ES-I3 (cell line): ENCODE measurements around the gene CYP27B1.
"Not testable (repeated sequence)": the region's sequence is repeated elsewhere in the genome, so short reads cannot be mapped to it uniquely, and the experiment has no call there.

ENCODE experiments used
- H3K36me3 ChIP-seq: 2 replicates; pipeline ENCODE4 v1.6.1; 2013; ENCODE audit warnings: mild to moderate bottlenecking, low read length, control low read depth, moderate library complexity; ENCODE audit not compliant: insufficient read depth
- H3K4me1 ChIP-seq: 2 replicates; pipeline ENCODE4 v1.6.1; 2013; ENCODE audit warnings: mild to moderate bottlenecking, control low read depth, low read length; ENCODE audit not compliant: insufficient read depth
- H3K9ac ChIP-seq: 2 replicates; pipeline ENCODE4 v1.6.1; 2013; ENCODE audit warnings: low read depth, mild to moderate bottlenecking, low read length, moderate library complexity
- H3K9me3 ChIP-seq: 2 replicates; pipeline ENCODE4 v1.6.1; 2013; ENCODE audit warnings: mild to moderate bottlenecking, low read length, moderate library complexity; ENCODE audit not compliant: control insufficient read depth, insufficient read depth

CYP27B1 gene

DNA sequence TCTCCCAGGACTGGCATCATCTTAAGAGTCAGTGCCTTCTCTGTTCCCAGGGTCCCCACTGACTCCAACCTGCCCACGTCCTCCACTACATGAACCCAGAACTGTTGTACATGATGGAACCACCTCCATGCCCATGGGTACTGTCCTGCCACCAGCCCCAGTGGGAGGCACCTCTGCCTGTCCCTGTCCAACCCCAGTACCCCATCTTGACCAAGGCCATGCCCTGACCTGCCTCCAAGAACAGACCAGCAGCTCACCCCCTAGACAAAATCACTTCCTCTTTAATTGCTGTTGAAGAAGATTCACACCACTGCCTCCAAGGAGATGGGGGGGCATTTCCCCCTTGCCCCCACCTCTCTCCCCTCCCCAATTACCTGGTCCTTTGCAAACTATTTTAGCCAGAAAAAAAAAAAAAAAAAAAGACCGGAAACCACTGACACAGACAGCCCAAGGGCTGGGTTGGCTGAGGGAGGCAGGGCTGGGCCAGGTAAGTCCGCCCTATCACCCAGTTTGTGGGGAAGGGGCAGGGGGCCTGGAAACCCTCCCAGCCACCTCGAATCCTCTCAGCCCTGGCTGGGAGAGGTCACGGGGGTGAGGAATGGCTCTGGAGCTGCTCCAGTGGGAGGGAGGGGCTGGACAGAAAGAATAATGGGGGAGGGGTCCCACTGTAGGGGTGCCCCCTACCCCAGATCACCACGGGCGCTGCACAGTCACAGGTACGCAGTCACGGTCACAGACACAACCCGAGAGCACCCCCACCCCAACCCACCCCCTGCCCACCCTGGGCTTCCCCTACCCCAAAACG is 41.7 kb downstream of the CYP27B1 start:
- no peaks in the 10 kb centered on the region for H3K9me3 ChIP-seq
- no peaks in the 10 kb centered on the region for H3K36me3 ChIP-seq
- peak overlapping the region; percentile 23; the same call in 1 of the 2 replicates for H3K9ac ChIP-seq
- H3K4me1 ChIP-seq = peaks cover 4% of the 10 kb centered on the region; the same call in 1 of the 2 replicates

- H3K36me3 ChIP-seq = no peaks in the 10 kb centered on the region
- no peak overlapping the region for H3K9ac ChIP-seq
- H3K9me3 ChIP-seq = no peaks in the 10 kb centered on the region
- H3K4me1 ChIP-seq = peaks cover 4% of the 10 kb centered on the region; the same call in 1 of the 2 replicates
Measured at GRCh38 chr12:57724003-57724935, 42.6 kb downstream of the CYP27B1 start.

DNA sequence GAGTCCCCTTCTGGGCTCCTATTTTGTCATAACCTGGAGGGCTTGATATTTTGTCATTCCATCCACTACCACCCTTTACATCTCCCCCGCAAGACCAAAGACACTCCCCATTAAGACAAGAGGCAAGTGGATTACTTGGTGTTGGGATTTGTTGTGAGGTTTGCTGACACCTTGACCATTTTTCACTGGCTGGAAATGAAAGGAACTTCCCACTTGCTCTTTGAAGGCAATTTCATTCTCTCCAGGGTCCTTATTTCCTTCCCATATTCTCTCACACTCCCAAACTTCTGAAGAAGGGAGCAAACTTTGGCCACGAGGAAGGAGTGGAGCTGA is 43.3 kb downstream of the CYP27B1 start:
- Histone ChIP-seq H3K9me3 (no peaks in the 10 kb centered on the region), H3K4me1 (peaks cover 4% of the 10 kb centered on the region; the same call in 1 of the 2 replicates), H3K36me3 (no peaks in the 10 kb centered on the region), H3K9ac (no peak overlapping the region)

DNA sequence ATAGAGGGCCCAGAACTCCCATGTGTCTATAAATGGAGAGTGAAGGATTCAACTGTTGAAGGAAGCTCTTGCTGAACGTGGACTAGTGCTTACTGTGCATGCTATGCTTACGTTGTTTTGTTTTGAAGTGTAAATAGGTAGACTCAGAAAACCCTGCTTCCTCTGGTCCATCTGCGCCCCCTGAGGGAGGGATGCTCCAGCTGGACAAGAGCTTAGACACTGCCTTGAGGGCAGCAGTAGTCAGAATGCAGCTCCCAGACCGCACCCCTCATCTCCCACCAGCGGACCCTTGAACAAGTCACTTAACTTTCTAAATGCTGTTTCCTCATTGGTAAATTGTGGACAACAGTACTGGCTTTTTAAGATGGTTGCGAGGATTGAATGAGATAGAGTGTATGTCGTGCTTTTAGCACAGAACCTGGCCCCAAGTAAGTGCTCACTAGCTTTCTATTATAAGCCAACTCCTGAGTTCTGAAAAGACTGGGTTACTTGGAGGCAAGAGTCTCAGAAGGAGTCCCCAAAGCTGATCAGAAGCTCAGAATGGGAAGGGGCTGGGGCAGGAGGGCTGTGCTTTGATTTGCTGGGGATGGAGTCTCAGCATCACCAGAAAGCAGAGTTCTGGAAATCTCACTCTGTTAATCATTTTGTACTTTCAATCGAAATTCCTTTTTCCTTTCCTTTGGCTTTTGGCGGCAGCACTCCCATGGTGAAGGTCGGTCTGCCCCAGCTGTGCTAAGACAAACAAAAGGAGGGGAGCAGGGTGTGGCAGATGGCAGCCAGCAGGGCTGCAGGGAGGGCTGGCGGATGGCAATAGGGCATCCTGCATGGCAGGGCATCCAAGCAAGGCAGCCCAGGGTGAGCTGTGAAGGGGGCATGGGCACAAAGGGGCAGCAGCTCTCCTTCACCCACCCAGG is 43.9 kb downstream of the CYP27B1 start:
- Histone ChIP-seq H3K9me3 (no peaks in the 10 kb centered on the region), H3K9ac (no peak overlapping the region), H3K4me1 (peaks cover 4% of the 10 kb centered on the region; the same call in 1 of the 2 replicates), H3K36me3 (no peaks in the 10 kb centered on the region)

GRCh38 chr12:57721846-57722608 is 44.9 kb downstream of the CYP27B1 start:
- not testable (repeated sequence) for H3K4me1 ChIP-seq, H3K36me3 ChIP-seq, H3K9ac ChIP-seq, H3K9me3 ChIP-seq

DNA sequence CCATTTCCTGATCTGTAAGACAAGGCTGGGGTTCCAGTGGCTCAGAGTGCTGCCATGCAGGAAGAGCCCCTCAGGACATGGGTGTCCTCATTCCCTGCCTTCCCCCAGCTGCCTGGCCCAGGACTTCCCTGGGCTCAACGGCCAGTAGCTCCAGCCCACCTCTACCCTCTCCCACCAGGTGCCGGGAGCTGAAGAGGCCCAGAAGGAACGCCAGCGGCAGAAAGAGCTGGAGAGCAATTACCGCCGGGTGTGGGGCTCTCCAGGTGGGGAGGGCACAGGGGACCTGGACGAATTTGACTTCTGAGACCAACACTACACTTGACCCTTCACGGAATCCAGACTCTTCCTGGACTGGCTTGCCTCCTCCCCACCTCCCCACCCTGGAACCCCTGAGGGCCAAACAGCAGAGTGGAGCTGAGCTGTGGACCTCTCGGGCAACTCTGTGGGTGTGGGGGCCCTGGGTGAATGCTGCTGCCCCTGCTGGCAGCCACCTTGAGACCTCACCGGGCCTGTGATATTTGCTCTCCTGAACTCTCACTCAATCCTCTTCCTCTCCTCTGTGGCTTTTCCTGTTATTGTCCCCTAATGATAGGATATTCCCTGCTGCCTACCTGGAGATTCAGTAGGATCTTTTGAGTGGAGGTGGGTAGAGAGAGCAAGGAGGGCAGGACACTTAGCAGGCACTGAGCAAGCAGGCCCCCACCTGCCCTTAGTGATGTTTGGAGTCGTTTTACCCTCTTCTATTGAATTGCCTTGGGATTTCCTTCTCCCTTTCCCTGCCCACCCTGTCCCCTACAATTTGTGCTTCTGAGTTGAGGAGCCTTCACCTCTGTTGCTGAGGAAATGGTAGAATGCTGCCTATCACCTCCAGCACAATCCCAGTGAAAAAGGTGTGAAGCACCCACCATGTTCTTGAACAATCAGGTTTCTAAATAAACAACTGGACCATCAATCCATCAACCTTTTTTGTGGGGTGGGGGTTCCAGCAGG is 46.0 kb downstream of the CYP27B1 start:
- no peaks in the 10 kb centered on the region for H3K9me3 ChIP-seq
- H3K36me3 ChIP-seq = peaks cover 4% of the 10 kb centered on the region; the same call in 1 of the 2 replicates
- peaks cover 4% of the 10 kb centered on the region; the same call in 1 of the 2 replicates for H3K4me1 ChIP-seq
- H3K9ac ChIP-seq = no peak overlapping the region

DNA sequence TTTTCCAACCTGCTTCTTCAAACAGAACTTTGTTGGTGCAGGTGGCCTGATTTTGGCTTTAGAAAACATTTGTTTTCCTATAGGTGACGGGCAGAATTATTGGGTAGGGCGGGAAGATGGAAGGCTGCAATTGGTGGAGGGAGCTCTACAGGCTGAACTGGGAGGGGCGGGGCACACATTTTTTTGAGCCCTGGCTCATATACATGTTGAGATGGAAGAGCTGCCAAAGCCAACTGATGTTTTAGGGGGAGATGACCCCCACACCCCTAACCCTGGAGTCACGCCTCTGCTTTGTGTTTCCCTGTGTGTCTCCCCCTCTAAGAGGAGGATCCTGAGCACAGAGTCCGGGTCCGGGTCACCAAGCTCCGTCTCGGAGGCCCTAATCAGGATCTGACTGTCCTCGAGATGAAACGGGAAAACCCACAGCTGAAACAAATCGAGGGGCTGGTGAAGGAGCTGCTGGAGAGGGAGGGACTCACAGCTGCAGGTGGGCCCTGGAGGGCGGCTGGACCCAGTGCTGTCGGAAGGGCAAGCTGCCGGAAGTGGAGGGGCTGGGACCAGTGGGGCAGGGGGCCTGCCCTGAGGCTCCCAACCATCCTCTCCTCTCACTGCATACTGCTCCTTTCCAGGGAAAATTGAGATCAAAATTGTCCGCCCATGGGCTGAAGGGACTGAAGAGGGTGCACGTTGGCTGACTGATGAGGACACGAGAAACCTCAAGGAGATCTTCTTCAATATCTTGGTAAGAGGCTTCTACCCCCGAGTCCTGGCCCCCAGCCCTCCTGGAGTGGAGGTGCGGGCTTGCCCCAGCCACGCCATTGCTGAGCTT is 46.9 kb downstream of the CYP27B1 start:
- Histone ChIP-seq H3K4me1 (peaks cover 4% of the 10 kb centered on the region; the same call in 1 of the 2 replicates), H3K9ac (no peak overlapping the region), H3K36me3 (peaks cover 4% of the 10 kb centered on the region; the same call in 1 of the 2 replicates), H3K9me3 (no peaks in the 10 kb centered on the region)

GRCh38 chr12:57718641-57719528 is 48.0 kb downstream of the CYP27B1 start:
- peaks cover 4% of the 10 kb centered on the region; the same call in 1 of the 2 replicates for H3K36me3 ChIP-seq
- H3K9me3 ChIP-seq = no peaks in the 10 kb centered on the region

DNA sequence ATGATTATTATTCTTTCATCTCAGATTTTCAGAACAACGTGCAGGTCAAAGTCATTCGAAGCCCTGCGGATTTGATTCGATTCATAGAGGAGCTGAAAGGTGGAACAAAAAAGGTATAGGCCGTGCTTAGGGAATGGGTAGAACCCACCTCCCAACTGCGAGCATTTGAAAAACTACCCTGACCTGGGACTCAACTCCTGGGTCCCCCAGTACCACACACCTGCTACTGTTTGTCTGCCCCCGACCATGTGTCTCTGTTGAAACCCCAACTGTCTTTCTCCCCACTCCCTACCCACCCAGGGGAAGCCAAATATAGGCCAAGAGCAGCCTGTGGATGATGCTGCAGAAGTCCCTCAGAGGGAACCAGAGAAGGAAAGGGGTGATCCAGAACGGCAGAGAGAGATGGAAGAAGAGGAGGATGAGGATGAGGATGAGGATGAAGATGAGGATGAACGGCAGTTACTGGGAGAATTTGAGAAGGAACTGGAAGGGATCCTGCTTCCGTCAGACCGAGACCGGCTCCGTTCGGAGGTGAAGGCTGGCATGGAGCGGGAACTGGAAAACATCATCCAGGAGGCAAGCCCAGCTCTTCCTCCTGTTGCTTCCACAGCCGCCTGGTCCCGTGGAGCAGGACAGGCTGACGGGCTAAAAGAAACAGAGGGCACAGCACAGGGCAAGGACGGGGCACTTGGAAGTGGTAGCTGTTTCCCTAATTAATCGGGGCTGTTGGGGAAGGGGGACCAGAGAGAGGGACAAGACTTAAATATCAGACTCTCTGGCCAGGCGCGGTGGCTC is 48.8 kb downstream of the CYP27B1 start:
- peaks cover 1% of the 10 kb centered on the region; the same call in 1 of the 2 replicates for H3K4me1 ChIP-seq
- peaks cover 4% of the 10 kb centered on the region; the same call in 1 of the 2 replicates for H3K36me3 ChIP-seq
- no peaks in the 10 kb centered on the region for H3K9me3 ChIP-seq
- H3K9ac ChIP-seq = no peak overlapping the region

More at GRCh38 chr12:57718641-57719528, 48.0 kb downstream of the CYP27B1 start:
- peaks cover 4% of the 10 kb centered on the region; the same call in 1 of the 2 replicates for H3K4me1 ChIP-seq
- H3K9ac ChIP-seq = no peak overlapping the region

- peaks cover 4% of the 10 kb centered on the region; the same call in 1 of the 2 replicates for H3K36me3 ChIP-seq
- H3K9me3 ChIP-seq = no peaks in the 10 kb centered on the region
- H3K4me1 ChIP-seq = no peaks in the 10 kb centered on the region
- no peak overlapping the region for H3K9ac ChIP-seq
Measured at GRCh38 chr12:57717131-57717530, 49.7 kb downstream of the CYP27B1 start.
